ENCODE data around the gene HYAL3. TPM values are rescaled to one million over a fixed set of nuclear protein-coding genes. Genes with fewer than 3 reads are reported as not detected.

HYAL3 gene
- total and polyA plus RNA-seq, 2 of the 13 experiments (the other 11 are each of a cell fraction or from before 2014, with no cell fraction given) = 5.5 to 10.4 TPM

DNA sequence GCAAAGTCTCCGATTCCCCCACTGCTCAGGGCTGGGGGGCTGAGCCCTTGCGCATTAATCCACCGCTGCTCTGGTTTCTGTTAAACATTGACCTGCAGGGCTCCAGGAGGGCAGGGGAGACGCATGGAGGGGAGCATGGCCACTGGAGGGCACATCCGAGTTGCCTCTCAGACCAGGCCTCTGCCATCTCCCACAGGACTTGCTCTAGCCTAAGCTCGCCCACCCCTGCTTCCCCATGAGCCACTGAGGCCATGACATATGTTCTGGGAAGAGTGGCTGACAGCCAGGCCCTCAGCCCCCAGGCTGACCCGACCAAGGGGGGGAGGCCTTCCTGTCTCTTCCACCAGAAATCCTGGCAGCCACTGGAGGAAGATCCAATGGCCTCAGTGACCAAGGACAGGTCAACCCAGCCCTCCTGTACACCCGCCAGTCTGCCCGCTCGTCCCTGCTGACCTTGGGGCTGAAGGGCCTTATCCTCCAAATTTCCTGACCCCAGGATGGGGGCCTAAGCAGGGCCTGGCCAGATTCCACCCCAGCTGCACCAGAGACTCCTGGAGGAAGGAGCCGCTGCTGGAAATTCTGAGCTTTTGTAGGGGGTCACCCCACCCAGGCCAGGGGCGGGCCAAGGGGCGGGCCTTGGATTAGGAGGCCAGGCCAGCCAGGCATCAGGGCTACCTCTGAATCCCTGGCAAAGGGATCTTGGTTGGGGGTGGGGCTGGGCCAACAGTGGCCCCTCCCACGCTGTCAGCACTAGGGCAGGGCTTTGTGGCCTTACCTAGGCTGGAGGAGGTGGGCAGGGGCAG is 4.0 kb upstream of the HYAL3 start, which contains the start of gene HYAL1 (continued):
- TF ChIP-seq AHR (CRISPR knock-in tag; IDR thresholded peaks at IDR 0.05) = no peak
- no peak for TF ChIP-seq HNRNPUL1 (IDR thresholded peaks at IDR 0.05; ENCODE audit: low read depth, low read length)
- 0 out of 4 replicates have a peak, but pooled peaks of 1 of the 2 experiments have one; percentile 56 for TF ChIP-seq REST (IDR thresholded peaks at IDR 0.05; ENCODE audit: borderline replicate concordance in 1 of 2, low read depth in 1 of 2, low read length in 2 of 2)
- TF ChIP-seq MAZ (IDR thresholded peaks at IDR 0.05; ENCODE audit: borderline replicate concordance, low read depth, low read length) = peak; percentile 79
- TF ChIP-seq MAZ (CRISPR knock-in tag; IDR thresholded peaks at IDR 0.05; ENCODE audit: low read depth) = peak; percentile 88
- TF ChIP-seq RBFOX2 (IDR thresholded peaks at IDR 0.05; ENCODE audit: low read depth, low read length) = peak; percentile 85
- TF ChIP-seq ZFAT (CRISPR knock-in tag; conservative IDR thresholded peaks at IDR 0.05) = no peak
- peak; percentile 67; the same call in 1 of the 2 replicates for TF ChIP-seq ZSCAN22 (CRISPR knock-in tag; IDR thresholded peaks at IDR 0.05)
- TF ChIP-seq ZHX2 (IDR thresholded peaks at IDR 0.05; ENCODE audit: low read depth) = no peak
- no peak for TF ChIP-seq ZHX2 (CRISPR knock-in tag; IDR thresholded peaks at IDR 0.05; ENCODE audit: borderline replicate concordance)
- no peak; the same call in 1 of the 2 replicates for TF ChIP-seq ZNF234 (CRISPR knock-in tag; conservative IDR thresholded peaks at IDR 0.05)
- TF ChIP-seq ATF3 (CRISPR knock-in tag; IDR thresholded peaks at IDR 0.05) = no peak
- TF ChIP-seq, protein P1, sequence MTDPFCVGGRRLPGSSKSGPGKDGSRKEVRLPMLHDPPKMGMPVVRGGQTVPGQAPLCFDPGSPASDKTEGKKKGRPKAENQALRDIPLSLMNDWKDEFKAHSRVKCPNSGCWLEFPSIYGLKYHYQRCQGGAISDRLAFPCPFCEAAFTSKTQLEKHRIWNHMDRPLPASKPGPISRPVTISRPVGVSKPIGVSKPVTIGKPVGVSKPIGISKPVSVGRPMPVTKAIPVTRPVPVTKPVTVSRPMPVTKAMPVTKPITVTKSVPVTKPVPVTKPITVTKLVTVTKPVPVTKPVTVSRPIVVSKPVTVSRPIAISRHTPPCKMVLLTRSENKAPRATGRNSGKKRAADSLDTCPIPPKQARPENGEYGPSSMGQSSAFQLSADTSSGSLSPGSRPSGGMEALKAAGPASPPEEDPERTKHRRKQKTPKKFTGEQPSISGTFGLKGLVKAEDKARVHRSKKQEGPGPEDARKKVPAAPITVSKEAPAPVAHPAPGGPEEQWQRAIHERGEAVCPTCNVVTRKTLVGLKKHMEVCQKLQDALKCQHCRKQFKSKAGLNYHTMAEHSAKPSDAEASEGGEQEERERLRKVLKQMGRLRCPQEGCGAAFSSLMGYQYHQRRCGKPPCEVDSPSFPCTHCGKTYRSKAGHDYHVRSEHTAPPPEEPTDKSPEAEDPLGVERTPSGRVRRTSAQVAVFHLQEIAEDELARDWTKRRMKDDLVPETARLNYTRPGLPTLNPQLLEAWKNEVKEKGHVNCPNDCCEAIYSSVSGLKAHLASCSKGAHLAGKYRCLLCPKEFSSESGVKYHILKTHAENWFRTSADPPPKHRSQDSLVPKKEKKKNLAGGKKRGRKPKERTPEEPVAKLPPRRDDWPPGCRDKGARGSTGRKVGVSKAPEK (CRISPR knock-in tag; IDR thresholded peaks at IDR 0.05; ENCODE audit: borderline replicate concordance) = no peak
- peak; percentile 73 for TF ChIP-seq RBM22 (optimal IDR thresholded peaks at IDR 0.05; ENCODE audit: low read length)
